ENCODE data around the gene APEH.

APEH gene

DNA sequence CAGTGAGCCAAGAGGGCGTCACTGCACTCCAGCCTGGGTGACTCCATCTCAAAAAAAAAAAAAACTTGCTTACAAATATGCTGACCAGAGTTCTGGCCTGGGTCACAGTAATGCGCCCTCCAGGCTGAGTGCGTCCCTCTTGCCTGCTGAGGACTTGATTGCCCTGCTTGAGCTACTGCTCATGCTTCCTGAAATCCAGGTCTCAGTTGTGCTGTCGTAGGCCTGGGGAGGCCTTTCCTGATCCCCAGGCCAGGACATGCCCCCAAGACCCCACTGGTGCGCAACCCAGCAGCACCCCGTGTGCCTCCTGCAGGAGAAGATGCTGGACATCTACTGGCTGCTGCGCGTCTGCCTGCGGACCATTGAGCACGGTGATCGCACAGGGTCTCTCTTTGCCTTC is 38.0 kb downstream of the APEH start:
- H3K27ac ChIP-seq, result no peak overlapping the region
- DNase-seq (ENCODE audit: low spot score), result no peak
- no peak overlapping the region for H3K4me3 ChIP-seq
- TF ChIP-seq, protein P1, sequence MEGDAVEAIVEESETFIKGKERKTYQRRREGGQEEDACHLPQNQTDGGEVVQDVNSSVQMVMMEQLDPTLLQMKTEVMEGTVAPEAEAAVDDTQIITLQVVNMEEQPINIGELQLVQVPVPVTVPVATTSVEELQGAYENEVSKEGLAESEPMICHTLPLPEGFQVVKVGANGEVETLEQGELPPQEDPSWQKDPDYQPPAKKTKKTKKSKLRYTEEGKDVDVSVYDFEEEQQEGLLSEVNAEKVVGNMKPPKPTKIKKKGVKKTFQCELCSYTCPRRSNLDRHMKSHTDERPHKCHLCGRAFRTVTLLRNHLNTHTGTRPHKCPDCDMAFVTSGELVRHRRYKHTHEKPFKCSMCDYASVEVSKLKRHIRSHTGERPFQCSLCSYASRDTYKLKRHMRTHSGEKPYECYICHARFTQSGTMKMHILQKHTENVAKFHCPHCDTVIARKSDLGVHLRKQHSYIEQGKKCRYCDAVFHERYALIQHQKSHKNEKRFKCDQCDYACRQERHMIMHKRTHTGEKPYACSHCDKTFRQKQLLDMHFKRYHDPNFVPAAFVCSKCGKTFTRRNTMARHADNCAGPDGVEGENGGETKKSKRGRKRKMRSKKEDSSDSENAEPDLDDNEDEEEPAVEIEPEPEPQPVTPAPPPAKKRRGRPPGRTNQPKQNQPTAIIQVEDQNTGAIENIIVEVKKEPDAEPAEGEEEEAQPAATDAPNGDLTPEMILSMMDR (IDR thresholded peaks at IDR 0.05), result no peak

DNA sequence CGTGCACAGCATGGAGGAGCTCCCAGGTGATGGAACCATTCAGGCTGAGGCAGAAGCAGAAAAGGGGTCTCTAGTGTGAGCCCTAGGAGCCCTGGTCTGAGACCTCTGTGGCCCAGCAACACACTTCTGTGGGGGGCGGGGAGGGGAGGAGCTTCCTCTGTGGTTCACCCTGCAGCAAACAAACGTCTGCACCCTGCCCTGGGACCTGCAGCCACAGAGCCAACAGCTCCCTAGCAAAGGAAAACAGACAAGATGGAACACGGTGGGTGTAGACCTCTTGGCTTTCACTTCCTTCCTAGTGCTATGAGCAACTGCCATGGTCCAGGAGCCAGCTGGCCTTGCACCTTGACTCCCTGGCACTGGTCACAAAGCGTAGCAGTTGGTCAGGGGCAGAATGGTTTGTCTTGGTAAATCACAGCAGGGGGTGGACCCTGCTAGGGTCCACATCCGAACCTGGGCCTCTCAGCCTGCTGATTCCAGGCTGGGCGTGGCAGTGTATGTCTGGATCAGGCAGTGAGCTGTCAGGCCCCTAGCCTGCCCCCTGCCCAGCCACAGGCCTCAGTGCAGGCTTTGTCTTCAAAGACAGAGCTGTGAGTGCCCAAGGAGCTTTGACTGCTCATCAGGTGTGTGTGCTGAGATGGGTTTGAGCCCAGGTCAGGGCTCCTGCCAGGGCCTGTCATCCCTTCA is 38.6 kb downstream of the APEH start:
- no peak for DNase-seq (ENCODE audit: low spot score)
- TF ChIP-seq, protein P1 (IDR thresholded peaks at IDR 0.05), result no peak
- Histone ChIP-seq H3K4me3 (no peak overlapping the region), H3K27ac (no peak overlapping the region)

DNA sequence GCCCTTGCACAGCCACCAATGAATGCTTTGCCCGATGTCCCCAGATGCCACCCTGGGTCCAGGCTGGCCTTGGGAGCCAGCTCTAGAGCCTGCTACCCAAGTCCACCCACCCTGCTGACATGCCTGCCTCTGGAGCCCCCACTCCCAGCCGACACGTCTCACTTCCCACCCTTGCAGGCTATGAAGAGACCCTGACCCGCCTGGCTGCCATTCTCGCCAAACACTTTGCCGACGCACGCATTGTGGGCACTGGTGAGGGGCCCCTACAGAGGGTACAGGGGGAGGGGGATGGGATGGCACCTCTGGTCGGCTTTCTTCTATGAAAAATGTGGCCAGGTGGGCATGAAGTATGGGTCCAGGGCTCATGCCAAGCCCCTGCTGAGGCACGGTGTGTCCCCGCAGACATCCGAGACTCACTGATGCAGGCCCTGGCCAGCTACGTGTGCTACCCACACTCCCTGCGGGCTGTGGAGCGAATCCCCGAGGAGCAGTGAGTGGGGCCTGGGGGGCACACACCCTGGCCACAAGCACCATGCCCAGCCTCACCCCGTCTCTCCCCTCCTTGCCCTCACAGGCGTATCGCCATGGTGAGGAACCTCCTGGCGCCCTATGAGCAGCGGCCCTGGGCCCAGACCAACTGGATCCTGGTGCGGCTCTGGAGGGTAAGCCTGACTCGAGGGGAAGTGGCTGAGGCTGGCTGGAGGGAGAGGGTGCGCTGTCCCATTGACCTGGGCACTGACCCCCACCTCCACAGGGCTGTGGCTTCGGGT is 39.4 kb downstream of the APEH start:
- DNase-seq (ENCODE audit: low spot score), result no peak
- no peak overlapping the region for H3K27ac ChIP-seq
- H3K4me3 ChIP-seq, result no peak overlapping the region
- TF ChIP-seq, protein P1 (IDR thresholded peaks at IDR 0.05), result no peak

DNA sequence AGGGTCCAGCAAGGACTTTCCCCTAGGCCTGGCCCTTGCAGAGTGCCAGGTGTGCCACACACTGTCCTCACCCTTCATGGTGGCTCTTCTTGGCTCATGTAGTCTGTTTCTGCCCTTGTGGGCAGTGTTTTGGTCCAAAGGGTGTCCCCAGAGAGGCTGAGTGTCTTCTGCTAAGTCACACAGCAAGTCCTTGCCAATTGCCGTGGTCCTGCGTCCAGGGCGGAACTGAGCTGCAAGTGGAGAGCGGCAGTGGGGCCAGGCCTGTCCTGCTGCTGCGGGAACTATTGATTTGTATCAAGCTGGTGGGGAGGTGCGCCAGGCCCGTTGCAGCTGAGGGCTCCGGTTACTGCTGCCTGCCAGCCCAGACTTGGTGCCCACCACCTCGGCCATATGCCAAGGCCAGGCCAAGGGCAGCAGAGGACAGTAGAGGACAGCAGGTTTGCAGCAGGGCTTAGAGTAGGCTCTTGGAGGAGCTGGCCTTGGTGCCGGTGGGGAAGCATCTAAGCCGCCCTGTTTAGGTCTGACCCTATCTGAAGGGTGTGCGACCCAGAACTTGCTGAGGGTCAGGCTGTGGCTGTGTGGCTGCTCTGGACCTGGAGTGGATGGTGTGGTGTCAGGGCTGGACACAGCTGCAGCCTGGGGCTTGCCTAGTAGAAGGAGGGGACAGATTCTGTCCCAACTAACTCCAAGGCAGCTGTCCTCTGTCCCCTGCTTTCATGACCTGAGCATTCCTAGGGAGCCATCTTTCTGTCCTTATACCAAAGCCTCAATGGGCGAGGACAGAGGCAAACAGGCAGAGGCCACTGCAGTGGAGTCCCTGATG is 40.8 kb downstream of the APEH start:
- Histone ChIP-seq H3K27ac (no peak overlapping the region), H3K4me3 (no peak overlapping the region)
- TF ChIP-seq, protein P1 (IDR thresholded peaks at IDR 0.05), result no peak
- DNase-seq (ENCODE audit: low spot score), result no peak

DNA sequence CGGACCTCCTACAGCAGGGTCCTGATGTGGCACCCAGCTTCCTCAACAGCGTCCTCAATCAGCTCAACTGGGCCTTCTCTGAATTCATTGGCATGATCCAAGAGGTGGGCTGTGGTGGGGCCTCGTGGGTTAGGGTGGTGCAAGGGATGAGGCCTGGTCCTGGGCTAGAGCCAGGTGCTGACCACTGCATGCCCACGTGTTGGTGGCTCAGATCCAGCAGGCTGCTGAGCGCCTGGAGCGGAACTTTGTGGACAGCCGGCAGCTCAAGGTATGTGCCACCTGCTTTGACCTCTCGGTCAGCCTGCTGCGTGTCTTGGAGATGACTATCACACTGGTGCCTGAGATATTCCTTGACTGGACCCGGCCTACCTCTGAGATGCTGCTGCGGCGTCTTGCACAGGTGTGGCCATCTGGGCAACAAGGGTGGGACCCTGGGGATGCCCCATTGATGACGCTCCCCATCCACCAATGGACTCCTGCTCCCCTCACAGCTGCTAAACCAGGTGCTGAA is 41.5 kb downstream of the APEH start:
- no peak for DNase-seq (ENCODE audit: low spot score)
- Histone ChIP-seq H3K4me3 (no peak overlapping the region), H3K27ac (no peak overlapping the region)
- TF ChIP-seq, protein P1 (IDR thresholded peaks at IDR 0.05), result no peak

DNA sequence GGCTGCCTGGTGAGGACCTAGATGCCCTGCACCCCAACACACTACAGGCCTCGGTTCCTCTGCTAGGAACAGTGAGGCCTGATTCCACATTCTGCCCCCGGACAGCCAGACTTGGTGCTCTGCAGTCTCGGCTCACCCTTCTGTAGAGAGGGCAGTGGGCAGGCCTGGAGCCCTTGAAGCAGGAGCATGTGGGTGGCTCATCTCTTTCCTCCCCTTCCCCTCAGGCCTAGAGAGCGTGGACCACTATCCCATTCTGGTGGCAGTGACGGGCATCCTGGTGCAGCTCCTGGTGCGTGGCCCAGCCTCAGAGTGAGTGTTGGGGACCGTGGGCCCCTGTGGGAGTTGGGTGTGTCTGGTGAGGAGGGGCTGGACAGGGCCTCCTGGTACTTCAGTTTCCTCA is 42.0 kb downstream of the APEH start:
- DNase-seq (ENCODE audit: low spot score), result no peak
- H3K27ac ChIP-seq, result no peak overlapping the region
- TF ChIP-seq, protein P1 (IDR thresholded peaks at IDR 0.05), result no peak
- no peak overlapping the region for H3K4me3 ChIP-seq

All from coronary artery (tissue), 2 donors.